PC-3 (cell line): ENCODE results near the gene NDUFA1.

ENCODE experiments used
- EZH2 ChIP-seq: fragments of 300-600 bp; sonication (generic); IDR thresholded peaks from one replicate; pipeline ENCODE4 v1.6.1; 2017; ENCODE audit warnings: antibody characterized with exemption, mild to moderate bottlenecking, low read length; ENCODE audit not compliant: unreplicated experiment
- TF ChIP-seq, protein P1 (sequence below): fragments of 300-600 bp; sonication (generic); conservative IDR thresholded peaks from 2 replicates; pipeline ENCODE4 v1.5.1; 2017; ENCODE audit warnings: antibody characterized with exemption, low read depth, mild to moderate bottlenecking, low read length

GRCh38 chrX:119833905-119834304, 37.7 kb upstream of the NDUFA1 start:
- TF ChIP-seq, protein P1, sequence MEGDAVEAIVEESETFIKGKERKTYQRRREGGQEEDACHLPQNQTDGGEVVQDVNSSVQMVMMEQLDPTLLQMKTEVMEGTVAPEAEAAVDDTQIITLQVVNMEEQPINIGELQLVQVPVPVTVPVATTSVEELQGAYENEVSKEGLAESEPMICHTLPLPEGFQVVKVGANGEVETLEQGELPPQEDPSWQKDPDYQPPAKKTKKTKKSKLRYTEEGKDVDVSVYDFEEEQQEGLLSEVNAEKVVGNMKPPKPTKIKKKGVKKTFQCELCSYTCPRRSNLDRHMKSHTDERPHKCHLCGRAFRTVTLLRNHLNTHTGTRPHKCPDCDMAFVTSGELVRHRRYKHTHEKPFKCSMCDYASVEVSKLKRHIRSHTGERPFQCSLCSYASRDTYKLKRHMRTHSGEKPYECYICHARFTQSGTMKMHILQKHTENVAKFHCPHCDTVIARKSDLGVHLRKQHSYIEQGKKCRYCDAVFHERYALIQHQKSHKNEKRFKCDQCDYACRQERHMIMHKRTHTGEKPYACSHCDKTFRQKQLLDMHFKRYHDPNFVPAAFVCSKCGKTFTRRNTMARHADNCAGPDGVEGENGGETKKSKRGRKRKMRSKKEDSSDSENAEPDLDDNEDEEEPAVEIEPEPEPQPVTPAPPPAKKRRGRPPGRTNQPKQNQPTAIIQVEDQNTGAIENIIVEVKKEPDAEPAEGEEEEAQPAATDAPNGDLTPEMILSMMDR, result no peak
- no peak for TF ChIP-seq EZH2
